OCI-LY3 (cell line): ENCODE results near the gene ING4.

Experiments used
- EZH2phosphoT487 ChIP-seq: fragments of 200-600 bp; shearing (Covaris generic); IDR thresholded peaks from 2 replicates; pipeline ENCODE4 v1.6.1; 2018; ENCODE audit warnings: antibody characterized with exemption, mixed run types, low read depth
- TF ChIP-seq, protein P1 (sequence below): fragments of 200-600, 300-600 bp; sonication (generic); IDR thresholded peaks from 2 replicates; pipeline ENCODE4 v1.5.1; 2014; ENCODE audit warnings: antibody characterized with exemption, low read length, low read depth

DNA sequence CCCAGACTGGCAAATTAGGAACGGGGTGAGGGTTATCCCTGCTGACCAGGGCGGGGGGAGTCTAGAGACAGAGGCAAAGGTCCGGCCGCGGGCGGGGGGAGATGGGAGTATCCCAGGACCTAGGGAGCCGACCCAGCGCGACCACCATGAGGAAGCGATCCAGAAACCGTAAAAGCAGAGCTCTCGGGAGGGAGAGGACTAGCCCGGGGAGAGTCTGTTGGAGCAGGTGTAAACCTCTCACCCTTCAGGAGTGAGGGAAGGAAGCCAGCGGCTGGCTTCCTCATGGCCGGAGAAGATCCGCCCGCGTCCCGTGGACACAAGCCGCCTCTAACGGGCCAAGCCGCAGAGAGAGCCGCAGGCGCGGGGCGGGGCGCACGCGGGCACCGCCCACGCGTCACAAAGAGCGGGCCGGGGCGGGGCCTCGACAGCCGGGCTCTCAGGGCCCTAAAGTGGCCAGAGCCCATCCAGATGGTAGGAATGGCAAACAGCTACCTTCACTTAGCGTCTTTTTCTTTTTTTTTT lies 15.8 kb downstream of the ING4 start, which contains the start of gene ACRBP:
- TF ChIP-seq, protein P1, sequence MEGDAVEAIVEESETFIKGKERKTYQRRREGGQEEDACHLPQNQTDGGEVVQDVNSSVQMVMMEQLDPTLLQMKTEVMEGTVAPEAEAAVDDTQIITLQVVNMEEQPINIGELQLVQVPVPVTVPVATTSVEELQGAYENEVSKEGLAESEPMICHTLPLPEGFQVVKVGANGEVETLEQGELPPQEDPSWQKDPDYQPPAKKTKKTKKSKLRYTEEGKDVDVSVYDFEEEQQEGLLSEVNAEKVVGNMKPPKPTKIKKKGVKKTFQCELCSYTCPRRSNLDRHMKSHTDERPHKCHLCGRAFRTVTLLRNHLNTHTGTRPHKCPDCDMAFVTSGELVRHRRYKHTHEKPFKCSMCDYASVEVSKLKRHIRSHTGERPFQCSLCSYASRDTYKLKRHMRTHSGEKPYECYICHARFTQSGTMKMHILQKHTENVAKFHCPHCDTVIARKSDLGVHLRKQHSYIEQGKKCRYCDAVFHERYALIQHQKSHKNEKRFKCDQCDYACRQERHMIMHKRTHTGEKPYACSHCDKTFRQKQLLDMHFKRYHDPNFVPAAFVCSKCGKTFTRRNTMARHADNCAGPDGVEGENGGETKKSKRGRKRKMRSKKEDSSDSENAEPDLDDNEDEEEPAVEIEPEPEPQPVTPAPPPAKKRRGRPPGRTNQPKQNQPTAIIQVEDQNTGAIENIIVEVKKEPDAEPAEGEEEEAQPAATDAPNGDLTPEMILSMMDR = no peak
- no peak for TF ChIP-seq EZH2phosphoT487
